Breast epithelium (tissue), 4 donors: ENCODE data around the gene SIRPA. TPM values are rescaled to one million over a fixed set of nuclear protein-coding genes. Genes with fewer than 3 reads are reported as not detected.

Experiments
- DNase-seq, 2 donors: peaks; one replicate each; pipeline ENCODE4 v3.0.0-alpha.2; 2019; ENCODE audit warnings: low spot score in 2 of 2
- H3K27ac ChIP-seq, 2 donors: fragments of 200-600 bp; sonication (generic) in 1 of 2; one replicate each; pipeline ENCODE4 v1.5.1; 2016 to 2019; ENCODE audit warnings: mild to moderate bottlenecking in 1 of 2
- H3K27me3 ChIP-seq, 2 donors: fragments of 200-600 bp; sonication (generic) in 1 of 2; one replicate each; pipeline versions ENCODE4 v1.5.1 to v1.6.0; 2017 to 2019; ENCODE audit warnings: control low read depth in 1 of 2, mild to moderate bottlenecking in 1 of 2
- H3K36me3 ChIP-seq: fragments of 200-600 bp; one replicate; pipeline ENCODE4 v1.5.1; 2019
- H3K4me1 ChIP-seq, 2 donors: fragments of 200-600 bp; sonication (generic); one replicate each; pipeline ENCODE4 v1.5.1; 2016 to 2019; ENCODE audit warnings: control low read depth in 1 of 2
- H3K4me3 ChIP-seq, 3 donors: fragments of 200-600 bp; sonication (generic); 1 replicate in 2 of 3; 2 replicates in 1 of 3; pipeline ENCODE4 v1.5.1; 2016 to 2019; ENCODE audit warnings: mild to moderate bottlenecking in 3 of 3, moderate library complexity in 2 of 3
- H3K9me3 ChIP-seq, 2 donors: fragments of 200-600 bp; sonication (generic) in 1 of 2; one replicate each; pipeline ENCODE4 v1.5.1; 2016 to 2019; ENCODE audit warnings: control low read depth in 1 of 2
- POLR2A ChIP-seq: fragments of 450-650 bp; IDR thresholded peaks from one replicate; pipeline ENCODE4 v1.6.1; 2016; ENCODE audit warnings: antibody characterized with exemption, mild to moderate bottlenecking, moderate library complexity
- POLR2AphosphoS5 ChIP-seq, 3 donors: sonication (generic); formaldehyde crosslinking; IDR thresholded peaks; one replicate each; pipeline ENCODE4 v1.6.1; 2017; ENCODE audit warnings: antibody characterized with exemption in 3 of 3
- intact Hi-C: fragments of 100-400 bp; cut with DNase I; formaldehyde crosslinking; loops from one replicate; pipeline ENCODE4 v1.15.1; 2023; ENCODE audit warnings: low total_unique reads
- total RNA-seq, 3 donors: library from RNA; depleted of rRNA; stranded (reverse); fragments of >200 nt; gene quantifications; one replicate each; pipeline ENCODE4 v1.1.0, GENCODE V29; 2016
- TF ChIP-seq, protein P1 (sequence below), 3 donors: fragments of 450-650 bp; IDR thresholded peaks; one replicate each; pipeline ENCODE4 v1.5.1; 2016 to 2017; ENCODE audit warnings: antibody characterized with exemption in 3 of 3, mild to moderate bottlenecking in 3 of 3, moderate library complexity in 3 of 3

SIRPA gene
- total RNA-seq, 3 donors from 2014 or later = 42.3 to 64.6 (median 53.9) TPM

DNA sequence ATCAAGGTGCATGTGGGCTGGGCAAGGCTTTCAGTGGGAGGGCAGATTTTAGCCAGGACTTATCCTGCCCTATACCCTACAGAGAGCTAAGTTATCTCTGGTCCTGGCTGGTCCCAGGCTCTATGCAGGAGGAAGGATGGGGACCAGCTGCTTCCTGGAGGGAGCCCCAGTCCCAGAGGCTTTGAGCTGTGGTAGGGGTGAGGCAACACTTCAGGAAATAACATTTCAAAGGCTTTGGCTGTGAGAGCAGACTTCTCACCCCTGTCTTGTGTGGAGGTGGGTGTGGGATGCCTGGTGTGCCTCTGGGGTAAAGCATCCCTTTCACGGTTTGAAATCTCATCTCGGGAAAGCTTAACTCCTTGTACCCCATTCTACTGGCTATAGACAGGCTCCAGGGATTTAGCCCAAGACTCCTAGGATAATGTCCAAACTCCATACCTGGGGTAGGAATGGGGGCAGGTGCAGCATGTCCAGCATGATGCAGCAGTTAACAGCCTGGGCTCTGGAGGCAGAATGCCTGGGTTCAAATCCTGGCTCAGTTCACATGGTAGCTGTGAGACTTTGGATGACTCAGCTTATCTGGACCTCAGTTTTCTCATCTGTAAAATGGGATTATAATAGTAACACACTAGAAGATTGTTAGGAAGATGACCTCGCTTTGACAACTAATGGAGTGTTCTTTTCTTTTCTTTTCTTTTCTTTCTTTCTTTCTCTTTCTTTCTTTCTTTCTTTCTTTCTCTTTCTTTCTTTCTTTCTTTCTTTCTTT is 27.5 kb upstream of the SIRPA start:
- H3K36me3 ChIP-seq = no peaks in the 10 kb centered on the region
- TF ChIP-seq, protein P1, sequence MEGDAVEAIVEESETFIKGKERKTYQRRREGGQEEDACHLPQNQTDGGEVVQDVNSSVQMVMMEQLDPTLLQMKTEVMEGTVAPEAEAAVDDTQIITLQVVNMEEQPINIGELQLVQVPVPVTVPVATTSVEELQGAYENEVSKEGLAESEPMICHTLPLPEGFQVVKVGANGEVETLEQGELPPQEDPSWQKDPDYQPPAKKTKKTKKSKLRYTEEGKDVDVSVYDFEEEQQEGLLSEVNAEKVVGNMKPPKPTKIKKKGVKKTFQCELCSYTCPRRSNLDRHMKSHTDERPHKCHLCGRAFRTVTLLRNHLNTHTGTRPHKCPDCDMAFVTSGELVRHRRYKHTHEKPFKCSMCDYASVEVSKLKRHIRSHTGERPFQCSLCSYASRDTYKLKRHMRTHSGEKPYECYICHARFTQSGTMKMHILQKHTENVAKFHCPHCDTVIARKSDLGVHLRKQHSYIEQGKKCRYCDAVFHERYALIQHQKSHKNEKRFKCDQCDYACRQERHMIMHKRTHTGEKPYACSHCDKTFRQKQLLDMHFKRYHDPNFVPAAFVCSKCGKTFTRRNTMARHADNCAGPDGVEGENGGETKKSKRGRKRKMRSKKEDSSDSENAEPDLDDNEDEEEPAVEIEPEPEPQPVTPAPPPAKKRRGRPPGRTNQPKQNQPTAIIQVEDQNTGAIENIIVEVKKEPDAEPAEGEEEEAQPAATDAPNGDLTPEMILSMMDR (IDR thresholded peaks at IDR 0.05) = no peak
- TF ChIP-seq POLR2AphosphoS5 (IDR thresholded peaks at IDR 0.05) (no peak), POLR2A (no peak)
- H3K27ac ChIP-seq = no peak overlapping the region
- no peaks in the 10 kb centered on the region for H3K4me1 ChIP-seq
- intact Hi-C loops = no loop called here
- no peak overlapping the region for H3K4me3 ChIP-seq
- DNase-seq = no peak
- H3K9me3 ChIP-seq = no peaks in the 10 kb centered on the region
- no peaks in the 10 kb centered on the region for H3K27me3 ChIP-seq

GRCh38 chr20:1868856-1869255 is 26.4 kb upstream of the SIRPA start:
- no peaks in the 10 kb centered on the region for H3K4me1 ChIP-seq
- no peaks in the 10 kb centered on the region for H3K36me3 ChIP-seq
- H3K4me3 ChIP-seq = no peak overlapping the region
- H3K9me3 ChIP-seq = no peaks in the 10 kb centered on the region
- no peaks in the 10 kb centered on the region for H3K27me3 ChIP-seq
- no peak for TF ChIP-seq POLR2A
- TF ChIP-seq POLR2AphosphoS5 (IDR thresholded peaks at IDR 0.05) = no peak
- TF ChIP-seq, protein P1 (IDR thresholded peaks at IDR 0.05) = no peak
- no peak for DNase-seq
- no peak overlapping the region for H3K27ac ChIP-seq
- intact Hi-C loops = no loop called here

DNA sequence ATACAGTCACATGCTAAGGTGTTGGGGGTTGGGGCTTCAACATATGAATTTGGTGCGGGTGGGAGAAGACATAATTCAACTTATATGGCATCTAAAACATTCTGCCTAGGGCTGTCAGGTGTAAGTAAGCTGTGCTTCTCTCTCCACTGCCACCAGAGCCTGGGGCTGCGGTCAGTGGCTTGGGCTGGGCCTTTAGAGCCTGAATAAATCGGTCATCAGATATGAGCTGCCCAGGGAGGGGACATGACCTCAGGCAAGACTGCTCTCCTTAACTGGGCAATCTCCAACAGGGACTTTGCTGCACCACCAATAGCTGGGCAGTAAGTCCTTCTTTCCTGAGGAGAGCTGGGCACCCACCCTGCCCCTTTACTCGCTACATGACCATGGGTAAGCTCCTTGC is 24.9 kb upstream of the SIRPA start:
- Histone ChIP-seq H3K27ac (no peak overlapping the region), H3K4me3 (no peak overlapping the region), H3K36me3 (no peaks in the 10 kb centered on the region), H3K4me1 (no peaks in the 10 kb centered on the region), H3K27me3 (no peaks in the 10 kb centered on the region), H3K9me3 (no peaks in the 10 kb centered on the region)
- DNase-seq = no peak
- no peak for TF ChIP-seq POLR2A
- TF ChIP-seq POLR2AphosphoS5 (IDR thresholded peaks at IDR 0.05) = no peak
- TF ChIP-seq, protein P1 (IDR thresholded peaks at IDR 0.05) = no peak
- intact Hi-C loops = no loop called here

GRCh38 chr20:1870792-1871550 is 24.2 kb upstream of the SIRPA start:
- H3K4me3 ChIP-seq = no peak overlapping the region
- DNase-seq = no peak
- TF ChIP-seq POLR2A = no peak
- TF ChIP-seq, protein P1 (IDR thresholded peaks at IDR 0.05) = no peak
- TF ChIP-seq POLR2AphosphoS5 (IDR thresholded peaks at IDR 0.05) = no peak
- intact Hi-C loops = no loop called here
- H3K27ac ChIP-seq = no peak overlapping the region
- H3K36me3 ChIP-seq = no peaks in the 10 kb centered on the region
- H3K4me1 ChIP-seq = no peaks in the 10 kb centered on the region
- no peaks in the 10 kb centered on the region for H3K9me3 ChIP-seq
- no peaks in the 10 kb centered on the region for H3K27me3 ChIP-seq
